Urinary bladder (tissue), 4 donors: ENCODE measurements around the gene PRDM16. TPM values are rescaled to one million over a fixed set of nuclear protein-coding genes. Genes with fewer than 3 reads are reported as not detected.
"Not testable (repeated sequence)": the region's sequence is repeated elsewhere in the genome, so short reads cannot be mapped to it uniquely, and the experiment has no call there.

Experiments
- DNase-seq: peaks from one replicate; pipeline ENCODE4 v3.0.0-alpha.2; 2015; ENCODE audit errors: extremely low spot score
- H3K27ac ChIP-seq: one replicate; pipeline ENCODE4 v1.5.1; 2013; ENCODE audit warnings: low read depth, mild to moderate bottlenecking, moderate library complexity
- H3K36me3 ChIP-seq: one replicate; pipeline ENCODE4 v1.6.1; 2013; ENCODE audit warnings: mild to moderate bottlenecking, moderate library complexity; ENCODE audit not compliant: insufficient read depth
- H3K4me1 ChIP-seq: one replicate; pipeline ENCODE4 v1.6.1; 2013; ENCODE audit warnings: mild to moderate bottlenecking, moderate library complexity; ENCODE audit not compliant: insufficient read depth
- H3K4me3 ChIP-seq: one replicate; pipeline ENCODE4 v1.5.1; 2013; ENCODE audit warnings: low read depth, low read length
- WGBS: extraction: QIAGEN DNeasy Blood & Tissue Kit; methylation state at CpG from one replicate; pipeline ENCODE4 v1.1.7; 2013; 5-methylcytosine and 5-hydroxymethylcytosine counted together
- polyA plus RNA-seq: library from polyadenylated mRNA; stranded (reverse); fragments of 200-250 nt; gene quantifications from one replicate; pipeline ENCODE4 v1.2.3, GENCODE V29; 2013
- total RNA-seq: library from RNA; depleted of rRNA; stranded (reverse); fragments of >200 nt; gene quantifications from one replicate; pipeline ENCODE4 v1.2.3, GENCODE V29; 2014
- donor health status: healthy with polysubstance abuse.
- donor health status: healthy.

PRDM16 gene
- total and polyA plus RNA-seq, 2 donors = 2.8 to 3.7 TPM

GRCh38 chr1:3276341-3276800, 207.4 kb downstream of the PRDM16 start:
- no peak overlapping the region for H3K4me3 ChIP-seq
- WGBS = 73% methylated on average over 22 of the region's 22 CpGs
- DNase-seq = no peak
- H3K36me3 ChIP-seq = no peaks in the 10 kb centered on the region
- no peak overlapping the region for H3K27ac ChIP-seq
- no peaks in the 10 kb centered on the region for H3K4me1 ChIP-seq

GRCh38 chr1:3277011-3277471, 208.0 kb downstream of the PRDM16 start:
- no peak for DNase-seq
- Histone ChIP-seq H3K27ac (no peak overlapping the region), H3K36me3 (no peaks in the 10 kb centered on the region), H3K4me1 (no peaks in the 10 kb centered on the region), H3K4me3 (no peak overlapping the region)
- 87% methylated on average over 15 of the region's 15 CpGs for WGBS

- DNase-seq = no peak
- no peak overlapping the region for H3K4me3 ChIP-seq
- 88% methylated on average over 19 of the region's 19 CpGs for WGBS
- H3K4me1 ChIP-seq = no peaks in the 10 kb centered on the region
- no peaks in the 10 kb centered on the region for H3K36me3 ChIP-seq
- H3K27ac ChIP-seq = no peak overlapping the region
Measured at GRCh38 chr1:3277623-3278022, 208.6 kb downstream of the PRDM16 start.

GRCh38 chr1:3278416-3279181, 209.6 kb downstream of the PRDM16 start:
- 88% methylated on average over 37 of the region's 37 CpGs for WGBS
- H3K4me3 ChIP-seq = no peak overlapping the region
- no peak overlapping the region for H3K27ac ChIP-seq
- H3K36me3 ChIP-seq = no peaks in the 10 kb centered on the region
- no peak for DNase-seq
- H3K4me1 ChIP-seq = no peaks in the 10 kb centered on the region

- H3K27ac ChIP-seq = no peak overlapping the region
- DNase-seq = no peak
- WGBS = 86% methylated on average over 19 of the region's 19 CpGs
- H3K4me3 ChIP-seq = no peak overlapping the region
- no peaks in the 10 kb centered on the region for H3K4me1 ChIP-seq
- H3K36me3 ChIP-seq = no peaks in the 10 kb centered on the region
Measured at GRCh38 chr1:3279182-3279470, 210.1 kb downstream of the PRDM16 start.

- Histone ChIP-seq H3K36me3 (no peaks in the 10 kb centered on the region), H3K4me3 (no peak overlapping the region), H3K4me1 (no peaks in the 10 kb centered on the region), H3K27ac (no peak overlapping the region)
- DNase-seq = no peak
- 92% methylated on average over 8 of the region's 8 CpGs for WGBS
Measured at GRCh38 chr1:3281735-3282134, 212.7 kb downstream of the PRDM16 start.

GRCh38 chr1:3282186-3282585, 213.2 kb downstream of the PRDM16 start:
- H3K4me3 ChIP-seq = no peak overlapping the region
- H3K36me3 ChIP-seq = no peaks in the 10 kb centered on the region
- H3K4me1 ChIP-seq = no peaks in the 10 kb centered on the region
- no peak overlapping the region for H3K27ac ChIP-seq
- DNase-seq = no peak
- WGBS = 86% methylated on average over 9 of the region's 9 CpGs

- Histone ChIP-seq H3K4me3 (no peak overlapping the region), H3K4me1 (no peaks in the 10 kb centered on the region), H3K36me3 (no peaks in the 10 kb centered on the region), H3K27ac (no peak overlapping the region)
- DNase-seq = no peak
- WGBS = 83% methylated on average over 24 of the region's 24 CpGs
Measured at GRCh38 chr1:3282656-3283430, 213.8 kb downstream of the PRDM16 start.

GRCh38 chr1:3283849-3284248, 214.8 kb downstream of the PRDM16 start:
- H3K4me3 ChIP-seq = no peak overlapping the region
- no peak overlapping the region for H3K27ac ChIP-seq
- no peaks in the 10 kb centered on the region for H3K4me1 ChIP-seq
- DNase-seq = no peak
- H3K36me3 ChIP-seq = no peaks in the 10 kb centered on the region
- WGBS = 19% methylated on average over 22 of the region's 22 CpGs

- no peaks in the 10 kb centered on the region for H3K4me1 ChIP-seq
- H3K36me3 ChIP-seq = no peaks in the 10 kb centered on the region
- H3K27ac ChIP-seq = no peak overlapping the region
- H3K4me3 ChIP-seq = no peak overlapping the region
- DNase-seq = no peak
- WGBS = 84% methylated on average over 15 of the region's 15 CpGs
Measured at GRCh38 chr1:3284691-3285090, 215.7 kb downstream of the PRDM16 start.

- no peak overlapping the region for H3K4me3 ChIP-seq
- H3K27ac ChIP-seq = no peak overlapping the region
- 69% methylated on average over 19 of the region's 19 CpGs for WGBS
- no peaks in the 10 kb centered on the region for H3K4me1 ChIP-seq
- DNase-seq = no peak
- no peaks in the 10 kb centered on the region for H3K36me3 ChIP-seq
Measured at GRCh38 chr1:3285106-3285740, 216.2 kb downstream of the PRDM16 start.

GRCh38 chr1:3287095-3287494, 218.1 kb downstream of the PRDM16 start:
- DNase-seq, H3K27ac ChIP-seq, H3K36me3 ChIP-seq, H3K4me3 ChIP-seq, H3K4me1 ChIP-seq: not testable (repeated sequence)
- 93% methylated on average over 28 of the region's 33 CpGs for WGBS

- no peak for DNase-seq
- 91% methylated on average over 25 of the region's 25 CpGs for WGBS
- H3K27ac ChIP-seq = no peak overlapping the region
- no peak overlapping the region for H3K4me3 ChIP-seq
- no peaks in the 10 kb centered on the region for H3K36me3 ChIP-seq
- H3K4me1 ChIP-seq = no peaks in the 10 kb centered on the region
Measured at GRCh38 chr1:3287656-3288160, 218.7 kb downstream of the PRDM16 start.

GRCh38 chr1:3289502-3289901, 220.5 kb downstream of the PRDM16 start:
- WGBS = 93% methylated on average over 12 of the region's 12 CpGs
- no peak for DNase-seq
- H3K36me3 ChIP-seq = no peaks in the 10 kb centered on the region
- H3K4me1 ChIP-seq = no peaks in the 10 kb centered on the region
- no peak overlapping the region for H3K4me3 ChIP-seq
- H3K27ac ChIP-seq = no peak overlapping the region
